NK-92 treated with Interleukin-12 subunit alpha and Interleukin-12 subunit beta, amount 100 ng/mL, for 24 hours (cell line): ENCODE results near the gene SIRT5.
A peak's percentile ranks its signal among the peaks of the same experiment; 100 is the strongest.

Experiments used
- DNase-seq: peaks from one replicate; lab custom pipeline; 2025; lab: John Stamatoyannopoulos, UW

SIRT5 gene

DNA sequence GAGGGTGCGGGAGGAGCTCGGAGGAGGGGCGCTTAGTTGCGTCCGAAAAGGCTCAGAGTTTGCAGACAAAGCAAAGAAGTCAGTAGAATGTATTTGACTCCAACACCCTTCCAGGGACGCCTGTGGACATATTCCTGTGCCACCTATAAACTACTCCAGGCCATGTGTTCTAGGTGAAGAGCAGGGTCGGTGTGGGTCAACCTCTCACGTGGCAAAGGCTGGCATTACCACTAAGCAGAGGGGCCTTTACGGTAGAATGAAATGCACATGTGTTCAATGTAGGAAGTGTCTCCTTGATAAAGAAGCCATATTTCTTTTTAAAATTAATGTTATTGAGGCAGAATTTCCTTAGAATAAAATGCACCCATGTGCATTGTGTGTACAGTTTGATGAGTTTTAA lies 15.4 kb downstream of the SIRT5 start:
- no peak for DNase-seq

DNA sequence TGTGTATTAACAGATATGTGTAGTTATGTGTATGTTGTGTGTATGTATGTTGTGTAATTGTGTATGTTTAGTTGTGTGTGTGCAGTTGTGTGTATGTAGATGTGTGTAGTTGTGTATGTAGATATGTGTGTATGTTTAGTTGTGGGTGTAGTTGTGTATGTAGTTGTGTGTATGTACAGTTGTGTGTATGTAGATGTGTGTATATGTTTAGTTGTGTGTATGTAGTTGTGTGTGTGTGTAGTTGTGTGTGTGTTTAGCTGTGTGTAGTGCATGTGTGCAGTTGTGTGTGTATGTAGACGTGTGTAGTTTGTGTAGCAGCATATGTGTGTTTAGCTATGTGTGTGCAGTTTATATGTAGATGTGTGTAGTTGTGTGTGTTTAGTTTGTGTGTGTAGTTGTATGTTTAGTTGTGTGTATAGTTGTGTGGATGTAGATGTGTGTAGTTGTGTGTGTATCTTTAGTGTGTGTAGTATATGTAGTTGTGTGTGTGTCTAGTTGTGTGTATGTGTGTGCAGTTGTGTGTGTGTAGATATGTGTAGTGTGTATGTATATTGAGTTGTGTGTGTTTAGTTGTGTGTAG lies 16.3 kb downstream of the SIRT5 start:
- no peak for DNase-seq

DNA sequence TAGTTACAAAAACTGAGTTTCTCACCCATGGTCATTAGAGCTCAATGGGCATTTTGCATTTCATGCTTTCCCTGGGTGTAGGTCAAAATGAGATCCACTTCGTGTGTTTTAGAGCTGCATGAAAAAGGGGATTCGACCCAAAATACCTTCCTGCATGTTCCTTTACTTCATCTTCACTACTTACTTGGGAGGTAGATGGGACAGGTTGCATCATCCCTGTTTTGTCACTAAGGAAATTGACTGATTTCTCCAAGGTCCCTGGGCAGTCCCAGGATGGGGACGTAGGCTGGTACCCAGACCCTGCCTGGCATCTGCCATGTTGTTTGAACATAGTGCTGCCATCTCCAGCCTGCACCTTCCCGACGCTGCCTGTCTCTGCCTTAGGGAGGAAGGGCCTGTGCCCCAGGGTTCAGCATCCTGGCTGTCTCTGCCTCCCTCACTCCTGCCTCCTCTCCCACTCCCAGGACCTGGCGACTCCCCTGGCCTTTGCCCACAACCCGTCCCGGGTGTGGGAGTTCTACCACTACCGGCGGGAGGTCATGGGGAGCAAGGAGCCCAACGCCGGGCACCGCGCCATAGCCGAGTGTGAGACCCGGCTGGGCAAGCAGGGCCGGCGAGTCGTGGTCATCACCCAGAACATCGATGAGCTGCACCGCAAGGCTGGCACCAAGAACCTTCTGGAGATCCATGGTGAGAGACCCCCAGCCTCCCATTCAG lies 17.0 kb downstream of the SIRT5 start:
- DNase-seq = no peak

DNA sequence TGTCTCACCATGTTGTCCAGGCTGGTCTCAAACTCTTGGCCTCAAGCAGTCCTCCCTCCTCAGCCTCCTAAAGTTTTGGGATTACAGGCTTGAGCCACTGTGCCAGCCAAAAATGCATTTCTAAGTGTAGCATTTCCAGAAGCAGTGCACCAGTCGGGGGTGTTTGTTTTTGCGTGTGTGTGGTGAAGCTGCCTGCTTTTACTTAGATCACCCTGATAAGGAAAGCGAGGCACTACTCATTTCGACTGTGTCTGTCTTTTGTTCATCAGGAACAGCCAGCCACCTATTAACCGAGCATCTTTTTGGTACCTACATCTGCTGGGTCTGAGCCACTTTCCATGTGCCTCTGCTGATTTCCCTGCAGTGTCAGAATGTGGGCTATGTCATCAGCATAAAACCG lies 18.7 kb downstream of the SIRT5 start:
- no peak for DNase-seq

DNA sequence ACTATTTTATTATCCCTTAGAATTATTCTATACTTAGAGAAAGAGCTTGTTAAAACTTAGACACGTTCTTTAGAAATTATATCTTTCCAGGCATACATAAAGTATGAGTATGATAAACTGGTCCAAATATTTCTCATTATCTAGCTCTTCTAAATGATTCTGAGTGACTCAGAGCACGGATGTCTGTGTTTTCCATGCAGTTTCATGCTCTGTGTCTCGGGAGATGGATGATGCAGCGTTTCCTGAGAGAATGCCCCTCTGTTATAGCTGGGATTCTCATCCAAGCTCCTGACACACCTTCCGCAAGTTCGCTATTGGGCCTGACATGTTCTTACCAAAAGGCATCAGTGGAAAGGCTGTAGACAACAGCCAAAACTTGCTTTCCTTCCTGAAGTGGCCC lies 19.3 kb downstream of the SIRT5 start:
- DNase-seq = no peak

DNA sequence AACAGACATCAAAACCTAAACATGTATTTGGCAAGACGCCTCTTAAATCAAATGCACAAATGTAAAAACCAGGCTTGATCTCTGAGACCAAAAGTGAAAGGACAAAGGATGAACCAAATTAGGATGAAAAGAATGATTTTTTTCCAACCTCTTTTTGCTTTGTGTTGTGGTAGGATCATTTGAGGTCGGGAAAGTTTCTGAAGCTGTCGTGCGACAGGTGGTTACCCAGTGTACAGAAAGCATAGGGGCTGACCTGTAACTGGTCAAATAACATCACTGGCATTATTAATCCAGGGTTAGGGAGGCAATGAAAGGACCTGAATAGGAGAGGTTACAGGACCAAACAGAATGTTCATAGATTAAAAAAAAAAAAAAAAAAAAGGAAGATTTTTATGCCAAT lies 22.7 kb downstream of the SIRT5 start:
- no peak for DNase-seq

DNA sequence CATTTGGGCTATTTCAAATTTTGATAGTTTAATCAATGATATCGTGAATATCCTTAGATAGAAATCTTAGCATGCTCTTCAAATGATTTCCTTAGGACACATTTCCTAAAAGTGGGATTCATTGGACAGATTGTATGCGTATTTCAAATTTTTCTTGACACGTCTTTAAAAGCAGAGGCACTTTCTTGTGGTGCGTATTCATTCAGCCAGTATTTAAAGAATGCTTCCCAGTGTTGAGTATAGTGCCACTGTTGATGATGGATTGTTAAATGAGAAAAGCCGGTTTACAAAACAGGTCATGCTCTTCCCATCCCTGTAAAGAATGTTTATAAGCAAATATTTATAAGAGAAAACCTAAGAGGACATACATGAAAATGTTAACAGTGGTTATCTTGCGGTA lies 25.6 kb downstream of the SIRT5 start:
- no peak for DNase-seq

DNA sequence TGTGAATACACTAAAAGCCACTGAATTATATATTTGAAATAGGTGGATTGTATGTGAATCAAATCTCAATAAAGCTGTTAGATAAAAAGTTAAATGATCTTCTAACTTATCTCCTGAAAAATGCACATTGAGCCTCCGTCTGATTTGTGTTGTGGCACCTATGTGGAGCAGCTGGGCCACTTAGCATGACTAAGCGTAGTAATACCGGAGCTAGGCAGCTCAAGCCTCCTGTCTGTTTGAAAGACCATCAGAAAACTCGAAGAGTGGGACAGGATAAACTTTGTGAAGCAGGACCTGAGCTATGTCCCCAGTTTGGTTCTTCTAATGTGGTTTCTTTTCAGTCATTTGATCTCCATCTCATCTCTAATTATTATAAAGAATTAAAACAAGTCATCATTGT lies 29.7 kb downstream of the SIRT5 start:
- no peak for DNase-seq

DNA sequence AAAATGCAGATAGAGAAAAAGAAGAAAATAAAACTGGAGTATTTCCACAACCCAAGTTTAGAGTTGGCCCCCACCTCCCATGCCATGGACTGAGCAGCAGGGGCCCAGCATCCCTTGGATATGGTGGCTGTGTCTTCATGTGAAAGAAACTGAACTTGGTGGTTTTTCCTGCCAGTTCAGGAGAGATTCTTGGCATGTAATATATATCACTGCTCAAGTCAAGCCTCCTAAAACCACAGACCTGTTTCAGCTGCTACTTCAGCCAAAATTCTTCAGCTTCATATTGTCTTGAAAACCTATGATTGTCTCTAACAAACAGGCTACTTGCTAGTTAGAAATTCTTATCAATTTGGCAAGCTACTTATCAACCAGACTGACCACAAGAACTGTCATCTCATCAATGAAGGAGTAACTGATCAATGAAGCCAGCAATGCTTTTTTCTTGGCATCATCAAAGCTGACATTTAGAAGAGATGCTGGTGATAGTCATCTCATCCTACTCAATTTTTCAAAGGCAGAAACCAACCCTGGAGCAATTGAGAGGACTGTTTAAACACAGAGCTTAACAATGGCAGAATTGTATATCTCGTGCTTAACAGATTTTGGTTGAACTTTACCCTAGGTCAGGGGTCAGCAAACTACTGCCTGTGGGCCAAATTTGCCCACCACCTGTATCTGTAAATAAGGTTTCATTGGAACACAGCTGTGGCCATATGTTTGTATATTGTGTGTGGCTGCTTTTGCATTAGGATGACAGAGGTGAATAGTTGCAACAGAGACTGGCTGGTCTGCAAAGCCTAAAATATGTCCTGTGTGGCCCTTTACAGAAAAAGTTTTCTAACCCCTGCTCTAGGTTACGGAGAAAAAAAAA lies 30.4 kb downstream of the SIRT5 start:
- DNase-seq = no peak

DNA sequence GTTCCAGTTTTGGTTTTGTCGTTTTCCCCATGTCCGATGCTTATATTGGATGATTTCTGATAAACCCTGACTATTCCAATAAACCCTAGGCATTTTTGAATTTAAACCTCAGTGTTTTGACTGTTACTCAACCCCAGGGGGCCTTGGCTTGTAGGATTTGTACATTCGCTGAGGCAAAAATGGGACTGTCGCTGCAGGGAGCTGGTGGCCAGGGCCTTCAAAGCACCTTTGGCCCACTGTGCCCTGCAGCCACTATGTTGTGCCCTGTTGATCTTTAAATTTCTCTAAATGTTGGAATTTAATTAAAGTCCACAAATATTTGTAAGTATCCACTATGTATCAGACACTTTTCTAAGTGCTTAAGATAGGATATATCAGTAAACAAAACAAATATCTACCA lies 31.2 kb downstream of the SIRT5 start:
- DNase-seq = no peak

DNA sequence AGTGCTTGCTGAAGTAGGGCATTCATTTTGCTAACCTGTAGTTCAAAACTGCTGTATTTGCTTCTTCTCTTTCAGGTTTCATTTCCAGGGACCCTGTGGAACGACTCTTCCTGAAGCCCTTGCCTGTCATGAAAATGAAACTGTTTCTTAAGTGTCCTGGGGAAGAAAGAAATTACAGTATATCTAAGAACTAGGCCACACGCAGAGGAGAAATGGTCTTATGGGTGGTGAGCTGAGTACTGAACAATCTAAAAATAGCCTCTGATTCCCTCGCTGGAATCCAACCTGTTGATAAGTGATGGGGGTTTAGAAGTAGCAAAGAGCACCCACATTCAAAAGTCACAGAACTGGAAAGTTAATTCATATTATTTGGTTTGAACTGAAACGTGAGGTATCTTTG lies 37.3 kb downstream of the SIRT5 start:
- DNase-seq = no peak

DNA sequence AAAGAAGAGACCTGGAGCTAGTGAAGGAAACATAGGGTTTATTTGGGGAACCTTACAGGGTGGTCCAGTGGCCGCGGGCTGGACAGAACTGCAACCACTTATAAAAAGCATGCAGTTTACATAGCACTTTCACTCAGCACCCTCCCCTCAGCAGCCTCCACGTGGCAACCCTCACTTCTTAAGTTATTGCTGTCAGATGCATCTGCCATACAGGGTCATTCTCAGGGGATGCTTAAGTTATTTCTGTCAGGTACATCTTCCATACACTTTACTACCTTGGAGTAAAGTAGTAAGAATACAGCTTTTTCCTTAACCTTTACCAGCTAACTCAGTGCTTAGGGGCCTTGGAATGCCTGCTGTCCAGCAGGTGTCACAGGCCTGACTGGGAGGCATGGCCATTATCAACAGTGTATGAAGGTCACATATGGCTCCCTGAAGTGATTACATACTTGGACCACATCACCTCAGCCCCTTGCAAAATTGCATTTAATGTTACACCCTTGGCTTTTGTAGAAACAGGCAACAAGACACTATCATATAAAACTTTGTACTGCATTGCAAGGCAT lies 38.7 kb downstream of the SIRT5 start:
- DNase-seq = no peak

DNA sequence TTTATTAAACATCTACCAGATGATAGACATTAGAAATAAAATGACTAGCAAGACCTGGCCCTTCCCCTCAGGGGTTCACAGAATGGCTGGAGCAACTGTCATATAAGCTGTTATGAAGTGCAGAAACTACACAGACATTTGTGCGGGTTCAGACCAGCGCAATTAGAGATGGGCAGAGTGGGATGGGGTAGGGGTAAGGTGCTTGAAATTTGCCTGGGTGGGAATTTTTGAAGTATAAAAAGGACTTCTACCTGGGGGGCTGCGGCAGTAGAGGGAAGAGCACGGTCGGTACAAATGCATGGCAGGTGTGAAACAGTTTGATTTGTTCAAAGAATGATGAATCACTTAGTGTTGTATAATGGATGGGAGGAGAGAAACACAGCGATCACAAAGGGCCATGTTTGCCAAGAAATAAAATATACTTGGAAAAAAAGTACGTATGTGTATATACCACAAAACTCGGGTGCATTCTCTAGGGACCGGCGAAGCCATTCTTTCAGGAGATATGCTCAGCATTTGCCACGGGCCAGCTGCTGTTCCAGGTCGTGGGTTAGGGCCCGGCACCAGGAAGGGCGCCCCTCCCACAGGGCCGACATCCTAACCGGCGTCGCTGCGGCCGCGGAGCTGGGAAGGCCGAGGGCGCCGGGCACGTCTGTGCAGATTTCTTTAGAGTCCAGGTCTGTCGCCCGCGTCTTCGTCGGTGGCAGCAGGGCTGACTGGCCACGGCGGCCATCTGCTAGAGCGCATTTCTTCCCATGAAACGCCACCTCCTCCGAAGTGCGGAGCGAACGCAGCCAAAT lies 39.9 kb downstream of the SIRT5 start:
- peak; percentile 62 for DNase-seq

DNA sequence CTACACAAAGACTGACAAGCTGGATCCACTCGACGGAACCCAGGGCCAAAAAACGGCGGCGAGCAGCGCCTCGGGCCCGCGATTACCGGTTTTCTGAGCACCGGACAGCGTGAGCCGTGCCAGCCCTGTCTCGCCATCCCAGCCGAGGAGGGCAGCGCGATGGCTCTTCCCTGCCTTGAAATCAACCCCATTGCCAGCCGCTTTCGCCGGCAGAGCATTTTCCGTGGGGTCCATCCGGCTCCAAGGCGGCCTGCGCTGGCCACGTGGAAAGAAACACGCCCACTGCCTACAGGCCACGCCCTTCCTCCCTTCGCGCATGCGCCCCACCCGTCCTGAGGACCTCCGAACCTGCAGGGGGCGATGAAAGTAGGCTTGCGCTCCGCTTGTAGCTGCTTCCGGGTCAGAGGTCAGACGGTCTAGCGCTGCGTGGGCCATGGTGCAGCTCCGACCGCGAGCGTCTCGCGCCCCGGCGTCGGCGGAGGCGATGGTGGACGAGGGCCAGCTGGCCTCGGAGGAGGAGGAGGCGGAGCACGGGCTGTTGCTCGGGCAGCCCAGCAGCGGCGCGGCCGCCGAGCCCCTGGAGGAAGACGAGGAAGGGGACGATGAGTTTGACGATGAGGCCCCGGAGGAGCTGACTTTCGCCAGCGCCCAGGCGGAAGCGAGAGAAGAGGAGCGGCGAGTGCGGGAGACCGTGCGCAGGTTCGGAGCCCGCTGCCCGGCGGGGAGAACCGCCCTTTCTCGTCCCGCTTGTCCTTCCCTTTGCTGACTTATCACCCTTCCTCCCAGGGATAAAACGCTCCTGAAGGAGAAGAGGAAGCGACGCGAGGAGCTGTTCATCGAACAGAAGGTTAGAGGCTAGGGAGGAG lies 40.8 kb downstream of the SIRT5 start, which contains the start of gene NOL7:
Gene NOL7 (plus strand): TSS at position 410 of the 866 bp plus-strand sequence. CDS start 24 bp downstream, at position 434.
- DNase-seq = peak; percentile 97

DNA sequence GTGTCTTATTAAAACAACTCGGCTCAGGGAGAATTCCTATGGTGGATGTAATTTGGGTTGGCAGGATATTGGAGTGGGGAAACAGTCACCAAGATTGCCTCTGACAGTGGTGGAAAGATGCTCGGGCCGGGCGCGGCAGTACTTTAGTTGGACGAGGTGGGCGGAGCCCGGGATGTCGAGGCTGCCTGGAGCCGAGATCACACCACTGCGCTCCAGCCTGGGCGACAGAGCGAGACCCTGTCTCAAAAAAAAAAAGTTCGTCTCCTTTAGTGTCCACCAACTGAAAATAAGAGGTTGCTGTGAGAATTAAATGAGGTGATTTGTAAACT lies 41.4 kb downstream of the SIRT5 start:
- peak; percentile 25 for DNase-seq

DNA sequence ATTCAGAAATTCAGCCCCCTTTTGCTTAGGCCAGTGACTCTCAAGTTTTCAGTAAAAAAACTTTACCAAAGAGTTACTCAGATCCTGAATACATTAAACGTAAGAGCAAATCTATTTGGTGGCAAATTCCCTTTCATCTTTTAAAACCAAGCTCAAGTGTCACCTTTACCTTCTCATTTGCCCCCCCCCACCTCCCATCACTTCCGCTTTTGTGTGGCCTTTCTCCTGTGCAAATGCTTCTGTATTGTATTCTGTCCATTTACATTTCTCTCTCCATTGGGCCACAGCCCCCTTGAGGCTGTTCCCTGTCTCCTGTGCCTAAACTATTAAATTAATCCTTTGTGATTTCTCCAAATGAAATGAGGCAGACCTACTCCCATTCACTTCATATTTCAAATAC lies 42.7 kb downstream of the SIRT5 start:
- no peak for DNase-seq

DNA sequence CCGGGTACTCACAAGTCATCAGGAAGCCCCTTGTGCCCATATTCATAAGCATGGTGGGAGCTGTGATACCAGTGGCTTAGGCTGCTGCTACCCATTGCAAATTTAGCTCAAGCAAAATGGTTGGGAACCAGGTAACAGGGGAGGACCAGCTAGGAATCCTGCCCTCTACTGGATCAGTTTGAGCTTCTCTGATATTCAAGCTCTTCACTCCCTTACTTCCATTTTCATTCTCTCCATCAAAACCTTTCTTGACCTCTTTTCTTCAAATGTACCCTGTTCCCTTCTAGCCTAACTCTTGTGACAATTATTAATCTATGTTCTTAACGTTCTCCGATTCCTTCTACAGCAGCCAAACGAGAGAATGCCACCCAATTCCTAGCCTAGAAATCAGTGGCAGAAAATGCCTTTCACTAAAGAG lies 50.5 kb downstream of the SIRT5 start:
- no peak for DNase-seq

DNA sequence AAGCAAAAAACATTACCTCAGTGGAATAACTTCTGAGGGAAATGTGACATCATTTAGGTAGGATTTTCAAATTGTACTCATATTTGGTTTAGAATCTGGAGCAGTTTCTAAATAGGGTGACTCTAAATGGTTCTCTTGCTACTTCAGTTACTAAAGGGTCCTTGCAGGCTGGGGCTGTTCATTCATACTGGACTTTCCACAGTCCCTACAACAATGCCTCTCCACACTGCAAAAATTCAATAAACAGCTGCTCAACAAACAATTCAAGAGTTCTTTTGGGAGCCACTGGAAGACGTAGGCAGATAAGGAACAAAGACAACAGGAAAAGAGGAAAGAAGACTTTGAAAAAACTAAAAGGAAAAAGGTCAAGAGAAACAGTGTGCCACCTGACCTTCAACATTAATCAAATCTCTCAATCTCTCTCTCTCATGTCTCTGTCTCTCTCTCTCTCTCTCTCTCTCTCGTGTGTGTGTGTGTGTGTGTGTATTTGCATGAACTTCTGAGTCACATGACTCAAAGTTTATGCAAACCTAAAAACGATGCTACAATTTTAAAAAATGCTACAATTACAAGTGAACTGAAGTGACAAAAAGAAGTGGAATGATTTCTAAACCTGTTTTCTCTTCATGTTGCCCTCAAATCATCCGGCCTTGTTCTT lies 55.2 kb downstream of the SIRT5 start:
- DNase-seq = no peak

DNA sequence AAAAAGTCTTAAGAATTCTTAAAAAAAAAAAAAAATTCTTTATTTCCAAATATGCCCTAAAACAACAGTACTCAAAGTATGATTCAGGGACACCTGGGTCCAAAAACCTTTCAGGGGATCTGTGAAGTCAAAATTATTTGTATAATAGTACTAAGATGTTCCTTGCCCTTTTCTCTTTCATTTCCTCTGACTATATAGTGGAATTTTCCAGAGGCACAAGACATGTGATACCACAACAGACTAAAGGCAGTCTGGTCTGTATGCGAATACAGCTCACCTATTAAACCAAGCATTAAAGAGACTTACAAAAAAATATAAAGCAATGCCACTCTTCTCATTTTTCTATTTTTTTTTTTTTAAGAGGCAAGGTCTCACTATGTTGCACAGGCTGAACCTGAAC lies 56.1 kb downstream of the SIRT5 start:
- DNase-seq = no peak

DNA sequence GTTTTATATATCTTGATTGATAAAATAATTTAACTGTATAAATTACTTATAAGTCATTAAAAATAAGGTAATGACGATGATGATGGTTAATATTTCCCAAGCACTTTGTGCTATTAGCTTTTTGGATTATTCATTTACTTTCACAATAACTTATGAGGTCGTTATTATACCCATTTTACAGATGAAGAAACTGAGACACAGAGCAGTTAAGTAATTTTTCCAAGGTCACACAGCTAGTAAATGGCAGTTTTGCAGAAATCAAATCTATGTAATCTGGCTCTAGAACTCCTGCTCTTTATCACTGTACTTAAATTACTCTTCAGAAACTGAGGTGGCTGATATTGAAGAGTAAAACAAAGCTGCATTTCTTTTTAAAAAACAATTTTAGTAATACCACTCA lies 58.9 kb downstream of the SIRT5 start:
- no peak for DNase-seq
